ENCODE measurements around the gene CFB. TPM values are rescaled to one million over a fixed set of nuclear protein-coding genes. Genes with fewer than 3 reads are reported as not detected.

The CFB gene
- total and polyA plus RNA-seq, 2 of the 4 experiments (the other 2 are of a cell fraction), result 1.8 to 6.1 TPM

DNA sequence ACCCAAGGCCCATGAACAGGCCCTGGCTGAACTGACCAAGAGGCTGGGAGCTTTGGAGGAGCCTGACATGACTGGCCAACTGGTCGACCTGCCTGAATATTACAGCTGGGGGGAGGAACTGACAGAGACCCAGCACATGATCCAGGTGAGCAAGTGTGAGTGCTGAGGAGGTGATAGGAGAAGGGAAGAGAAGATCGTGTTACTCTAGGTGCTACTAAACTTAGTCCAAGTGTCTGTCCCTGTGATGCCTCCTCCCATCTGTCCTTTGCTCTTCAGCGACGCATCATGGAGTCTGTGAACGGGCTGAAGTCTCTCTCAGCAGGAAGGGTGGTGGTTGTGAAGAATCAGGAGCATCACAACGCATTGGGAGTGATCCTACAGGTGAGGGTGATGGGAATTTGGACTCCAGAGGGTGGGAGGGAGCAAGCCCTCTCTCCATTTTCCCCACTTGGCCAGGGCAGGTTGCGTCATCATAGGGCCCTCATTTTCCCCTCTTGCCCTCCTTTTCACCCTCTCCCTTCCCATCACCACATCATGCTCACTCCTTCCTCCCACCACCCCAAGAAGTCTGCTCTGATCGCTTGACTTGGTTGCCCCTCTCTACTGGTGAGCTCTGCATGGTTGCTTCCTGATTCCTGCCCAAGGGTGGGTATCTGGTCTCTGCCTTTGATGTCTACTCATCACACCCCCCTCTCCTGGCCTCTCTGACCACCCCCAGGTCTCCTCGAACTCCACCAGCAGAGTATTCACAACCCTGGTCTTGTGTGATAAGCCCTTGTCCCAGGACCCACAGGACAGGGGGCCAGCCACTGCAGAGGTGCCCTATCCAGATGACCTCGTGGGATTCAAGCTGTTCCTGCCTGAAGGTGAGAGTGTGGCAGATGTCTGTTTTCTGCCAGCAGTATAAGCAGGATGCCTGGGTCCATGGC is 21.4 kb downstream of the CFB start:
- Histone ChIP-seq H2BK5ac (ENCODE audit: low read depth, low read length, poor library complexity, severe bottlenecking) (no peak overlapping the region), H2BK20ac (ENCODE audit: low read depth, low read length) (no peak overlapping the region), H3K9ac (ENCODE audit: low read depth, low read length) (no peak overlapping the region), H4K5ac (ENCODE audit: low read depth, low read length) (no peak overlapping the region), H3K4me1 (ENCODE audit: control insufficient read depth, insufficient read depth, low read length) (peaks cover 8% of the 10 kb centered on the region), H3K27me3 (ENCODE audit: control insufficient read depth, insufficient read depth, low read length) (no peaks in the 10 kb centered on the region), H3K4ac (ENCODE audit: low read depth, low read length) (no peak overlapping the region), H2BK120ac (ENCODE audit: low read depth, low read length) (no peak overlapping the region), H2AK9ac (replicated peaks; ENCODE audit: low read depth, low read length, poor library complexity) (no peak overlapping the region), H3K4me3 (ENCODE audit: insufficient read depth, low read depth, low read length) (no peak overlapping the region), H3K56ac (ENCODE audit: extremely low read depth, insufficient read depth, low read length) (no peak overlapping the region; the same call in 1 of the 2 replicates), H4K8ac (ENCODE audit: low read depth in 2 of 2, low read length in 2 of 2) (no peak overlapping the region), H2AK5ac (ENCODE audit: low read depth, low read length) (no peak overlapping the region), H4K20me1 (ENCODE audit: insufficient read depth, low read length) (no peaks in the 10 kb centered on the region), H3K4me2 (ENCODE audit: low read depth, low read length) (no peak overlapping the region), H3K36me3 (ENCODE audit: control insufficient read depth, insufficient read depth, low read length) (peaks cover 67% of the 10 kb centered on the region), H2AFZ (replicated peaks; ENCODE audit: low read length, poor library complexity) (no peak overlapping the region), H3K79me1 (ENCODE audit: low read depth in 1 of 2, low read length in 2 of 2) (peaks cover 10 to 31% of the 10 kb centered on the region in 2 experiments), H2BK15ac (ENCODE audit: low read depth, low read length) (no peak overlapping the region), H4K91ac (ENCODE audit: insufficient read depth, low read depth, low read length) (no peak overlapping the region), H3K9me1 (ENCODE audit: insufficient read depth, low read length) (peaks cover 3% of the 10 kb centered on the region; the same call in 1 of the 2 replicates), H3K27ac (ENCODE audit: insufficient read depth, low read length) (no peak overlapping the region), H3K23ac (ENCODE audit: low read depth, low read length) (no peak overlapping the region), H3K18ac (ENCODE audit: low read depth, low read length) (no peak overlapping the region), H3K9me3 (ENCODE audit: control insufficient read depth, insufficient read depth, low read length) (no peaks in the 10 kb centered on the region), H3K14ac (replicated peaks; ENCODE audit: low read depth, low read length) (no peak overlapping the region)
- no CpG with 5 or more reads among the region's 10 CpGs for WGBS, 2 experiments (ENCODE audit: extremely low coverage in 2 of 2, insufficient read length in 1 of 2)
- no peak for DNase-seq
- ChIA-PET POLR2A (ENCODE audit: unreplicated experiment) (no interaction called here), CTCF (no interaction called here)
- TF ChIP-seq BHLHE40 (IDR thresholded peaks at IDR 0.05; ENCODE audit: low read depth, low read length) (no peak), MAFK (IDR thresholded peaks at IDR 0.05; ENCODE audit: low read depth, low read length) (no peak), CEBPB (IDR thresholded peaks at IDR 0.05; ENCODE audit: low read depth, low read length) (peak; percentile 61)
- no peak for ATAC-seq (ENCODE audit: low read depth)
- intact Hi-C loops (cut with micrococcal nuclease) (no loop called here), in situ Hi-C loops (cut with MboI; ENCODE audit: low sequenced_read_pairs) (no loop called here), dilution Hi-C loops (cut with HindIII; ENCODE audit: low sequenced_read_pairs, unreplicated experiment) (no loop called here)
- no TSS peak for BruUV-seq (replicated peaks)

Measured in IMR-90 (cell line).